Ishikawa (cell line): ENCODE data around the gene CFLAR.

Experiments
- EGR1 ChIP-seq: IDR thresholded peaks from 2 replicates; pipeline ENCODE4 v1.6.1; 2012
- EP300 ChIP-seq: IDR thresholded peaks from 2 replicates; pipeline ENCODE4 v1.6.1; 2012; ENCODE audit warnings: borderline replicate concordance

DNA sequence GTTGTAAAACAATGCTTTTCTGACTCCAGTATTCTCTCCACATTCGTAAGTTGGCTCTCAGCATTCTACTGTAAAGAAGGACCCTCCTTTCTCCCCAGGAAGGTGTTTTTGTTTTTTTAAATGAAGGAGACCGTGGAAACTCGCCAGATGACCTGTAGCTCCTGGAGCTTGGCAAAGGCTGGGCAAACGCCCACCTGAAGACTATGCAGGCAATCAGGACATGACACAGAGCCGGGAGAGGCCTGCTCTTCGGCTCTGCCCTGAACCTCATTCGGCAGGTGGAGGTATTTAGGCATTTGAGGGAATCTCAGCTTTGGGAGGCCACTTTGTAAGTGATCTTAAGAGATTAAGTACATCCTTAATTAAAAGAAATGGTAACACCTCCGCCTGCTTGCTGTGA, 84.4 kb downstream of the CFLAR start:
- TF ChIP-seq EP300 (no peak), EGR1 (0 out of 2 replicates have a peak, but pooled peaks have one; percentile 34)
